Testis (tissue), 2 donors: Measurements from ENCODE around the gene ORC6.

ENCODE experiments used
- CTCF ChIP-seq, 3 experiments: fragments of 450-650 bp in 2 of 3; fragments of 200-600 bp in 1 of 3; sonication (generic) in 1 of 3; IDR thresholded peaks; one replicate each; pipeline ENCODE4 v1.5.1; 2016 to 2019; ENCODE audit warnings: antibody characterized with exemption in 3 of 3, mild to moderate bottlenecking in 2 of 3, moderate library complexity in 1 of 3
- POLR2A ChIP-seq: fragments of 450-650 bp; IDR thresholded peaks from one replicate; pipeline ENCODE4 v1.6.1; 2017; ENCODE audit warnings: antibody characterized with exemption, mild to moderate bottlenecking, moderate library complexity

GRCh38 chr16:46714797-46715591 lies 25.5 kb downstream of the ORC6 start:
- TF ChIP-seq CTCF (IDR thresholded peaks at IDR 0.05) (no peak), POLR2A (no peak)
